SU-DHL-6 (cell line): ENCODE measurements around the gene GPR12.

Experiments
- H2AFZ ChIP-seq: fragments of 200-600 bp; sonication (generic); 2 replicates; pipeline ENCODE4 v1.6.1; 2014; ENCODE audit warnings: low read depth, mild to moderate bottlenecking, moderate library complexity, mixed read lengths, antibody characterized with exemption, low read length; ENCODE audit not compliant: severe bottlenecking
- H3F3A ChIP-seq: fragments of 200-600 bp; shearing (Covaris generic); 2 replicates; pipeline ENCODE4 v1.6.0; 2016; ENCODE audit warnings: antibody characterized with exemption, mild to moderate bottlenecking; ENCODE audit not compliant: insufficient read depth
- H3K27ac ChIP-seq: fragments of 200-600 bp; sonication (generic); 2 replicates; pipeline ENCODE4 v1.5.1; 2016; ENCODE audit warnings: low read depth, mild to moderate bottlenecking, low read length, moderate library complexity, mixed read lengths
- H3K27me3 ChIP-seq: fragments of 200-600 bp; sonication (generic), shearing (Covaris generic); 2 replicates; pipeline ENCODE4 v1.6.0; 2014; ENCODE audit warnings: mild to moderate bottlenecking, low read length
- H3K36me3 ChIP-seq: fragments of 200-600 bp; sonication (generic); 2 replicates; pipeline ENCODE4 v1.6.1; 2014; ENCODE audit warnings: mild to moderate bottlenecking, low read length, mixed read lengths
- H3K4me2 ChIP-seq: fragments of 300-600, 200-600 bp; shearing (Covaris generic), sonication (generic); 2 replicates; pipeline ENCODE4 v1.6.0; 2014; ENCODE audit warnings: low read length, low read depth, mild to moderate bottlenecking; ENCODE audit not compliant: poor library complexity, severe bottlenecking
- H3K4me3 ChIP-seq: fragments of 200-600 bp; sonication (generic); 2 replicates; pipeline ENCODE4 v1.5.1; 2014; ENCODE audit warnings: antibody characterized with exemption, low read length, mild to moderate bottlenecking, mixed read lengths; ENCODE audit not compliant: insufficient read depth, poor library complexity, severe bottlenecking
- H3K79me2 ChIP-seq: fragments of 200-600 bp; sonication (generic); 2 replicates; pipeline ENCODE4 v1.6.1; 2014; ENCODE audit warnings: mild to moderate bottlenecking, low read length, moderate library complexity; ENCODE audit not compliant: insufficient read depth
- H3K9ac ChIP-seq: fragments of 200-600 bp; sonication (generic); 2 replicates; pipeline ENCODE4 v1.7.0; 2014; ENCODE audit warnings: mild to moderate bottlenecking, low read length
- H3K9me2 ChIP-seq: fragments of 200-600 bp; sonication (generic); replicated peaks from 2 replicates; pipeline ENCODE4 v1.6.1; 2014; ENCODE audit warnings: low read length; ENCODE audit not compliant: insufficient read depth
- H3K9me3 ChIP-seq: fragments of 200-600 bp; sonication (generic); 2 replicates; pipeline ENCODE4 v1.6.1; 2014; ENCODE audit warnings: low read length, mixed read lengths; ENCODE audit not compliant: insufficient read depth
- H4K20me1 ChIP-seq: fragments of 200-600 bp; sonication (generic); 2 replicates; pipeline ENCODE4 v1.6.1; 2014; ENCODE audit warnings: low read depth, mild to moderate bottlenecking, antibody characterized with exemption, low read length, moderate library complexity, mixed read lengths
- CTCF ChIP-seq: fragments of 200-600 bp; sonication (generic); IDR thresholded peaks from one replicate; pipeline ENCODE4 v1.5.1; 2017; ENCODE audit warnings: antibody characterized with exemption, mild to moderate bottlenecking, low read length, moderate library complexity; ENCODE audit not compliant: insufficient read depth, poor library complexity, severe bottlenecking
- EZH2phosphoT487 ChIP-seq: fragments of 200-600 bp; sonication (generic), shearing (Covaris generic); conservative IDR thresholded peaks from 2 replicates; pipeline ENCODE4 v1.6.1; 2018; ENCODE audit warnings: mild to moderate bottlenecking, antibody characterized with exemption, low read length, moderate library complexity, mixed read lengths

GPR12 gene

GRCh38 chr13:26749285-26749684 lies 11.3 kb downstream of the GPR12 start:
- no peaks in the 10 kb centered on the region for H3F3A ChIP-seq
- no peak overlapping the region for H3K4me2 ChIP-seq
- H3K79me2 ChIP-seq, result no peaks in the 10 kb centered on the region
- H3K27me3 ChIP-seq, result no peaks in the 10 kb centered on the region
- no peaks in the 10 kb centered on the region for H4K20me1 ChIP-seq
- H3K9ac ChIP-seq, result no peak overlapping the region
- H3K9me3 ChIP-seq, result no peaks in the 10 kb centered on the region
- no peak overlapping the region for H3K27ac ChIP-seq
- H3K9me2 ChIP-seq, result no peaks in the 10 kb centered on the region
- no peaks in the 10 kb centered on the region for H3K36me3 ChIP-seq
- TF ChIP-seq EZH2phosphoT487 (no peak), CTCF (no peak)
- no peak overlapping the region for H3K4me3 ChIP-seq
- no peak overlapping the region for H2AFZ ChIP-seq

GRCh38 chr13:26747706-26748105 lies 12.9 kb downstream of the GPR12 start:
- Histone ChIP-seq H3K4me3 (no peak overlapping the region), H3K36me3 (no peaks in the 10 kb centered on the region), H3K27ac (no peak overlapping the region), H2AFZ (no peak overlapping the region), H3F3A (no peaks in the 10 kb centered on the region), H3K9me3 (no peaks in the 10 kb centered on the region), H3K79me2 (no peaks in the 10 kb centered on the region), H3K9me2 (no peaks in the 10 kb centered on the region), H4K20me1 (no peaks in the 10 kb centered on the region), H3K4me2 (no peak overlapping the region), H3K27me3 (no peaks in the 10 kb centered on the region), H3K9ac (no peak overlapping the region)
- TF ChIP-seq CTCF (no peak), EZH2phosphoT487 (no peak)

GRCh38 chr13:26743971-26744370 lies 16.6 kb downstream of the GPR12 start:
- Histone ChIP-seq H3F3A (no peaks in the 10 kb centered on the region), H3K9me2 (no peaks in the 10 kb centered on the region), H3K9ac (no peak overlapping the region), H3K4me3 (no peak overlapping the region), H3K9me3 (no peaks in the 10 kb centered on the region), H3K36me3 (no peaks in the 10 kb centered on the region), H2AFZ (no peak overlapping the region), H4K20me1 (no peaks in the 10 kb centered on the region), H3K27ac (no peak overlapping the region), H3K79me2 (no peaks in the 10 kb centered on the region), H3K27me3 (no peaks in the 10 kb centered on the region), H3K4me2 (no peak overlapping the region)
- TF ChIP-seq EZH2phosphoT487 (no peak), CTCF (no peak)
